ENCODE measurements around the gene CACNA1F. TPM values are rescaled to one million over a fixed set of nuclear protein-coding genes. Genes with fewer than 3 reads are reported as not detected.

The CACNA1F gene
- total and polyA plus RNA-seq, 4 donors: under 0.01 to 0.21 (median 0.11) TPM

DNA sequence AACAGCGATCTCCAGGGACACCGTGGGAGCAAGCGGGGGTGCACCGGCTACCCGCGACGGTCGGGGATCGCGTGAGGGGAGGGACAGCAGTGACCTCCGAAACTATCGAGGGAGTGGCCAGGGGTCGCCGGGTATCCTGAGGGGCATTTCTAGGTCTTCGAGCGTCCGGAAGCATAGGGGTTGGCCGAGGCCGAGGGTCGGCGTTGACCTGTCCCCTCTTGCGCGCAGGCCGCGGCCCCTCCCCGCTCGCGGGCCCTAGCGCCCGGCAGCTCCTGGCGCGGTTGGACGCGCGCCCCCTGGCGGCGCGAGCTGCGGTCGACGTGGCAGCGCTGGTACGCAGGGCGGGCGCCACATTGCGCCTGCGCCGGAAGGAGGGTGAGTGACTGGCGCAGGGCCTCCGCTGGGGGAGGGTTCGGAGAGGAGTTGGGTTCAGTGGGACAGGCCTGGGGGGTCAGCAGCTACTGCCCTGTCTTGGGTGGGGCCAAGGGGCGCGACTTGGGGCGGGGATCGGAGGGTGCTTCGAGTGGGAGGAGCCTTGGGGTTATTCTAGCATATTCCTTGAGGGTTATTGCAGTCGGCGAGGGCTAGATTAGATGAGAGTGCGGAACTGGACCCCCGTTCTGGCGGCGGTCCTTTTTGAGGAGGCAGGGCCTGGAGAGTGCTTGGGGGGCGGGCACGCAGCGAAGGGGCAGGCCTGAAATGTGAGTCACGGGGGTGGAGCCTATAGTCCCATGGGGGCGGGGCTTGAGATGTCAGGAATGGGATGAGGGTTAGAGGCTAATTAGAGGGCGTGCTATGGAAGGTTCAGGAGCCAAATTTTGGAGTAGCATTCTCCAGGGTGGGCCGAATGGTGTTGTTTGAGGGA, 69.4 kb downstream of the CACNA1F start:
- no peaks in the 10 kb centered on the region for H3K27me3 ChIP-seq (ENCODE audit: control insufficient read depth, insufficient read depth, low read length)
- peak overlapping the region; percentile 35 for H3K4me3 ChIP-seq (ENCODE audit: low read depth, low read length)
- H3K4me1 ChIP-seq (ENCODE audit: control insufficient read depth, insufficient read depth, low read length): peaks cover 32% of the 10 kb centered on the region
- no peaks in the 10 kb centered on the region for H3K9me3 ChIP-seq (ENCODE audit: control insufficient read depth, insufficient read depth, low read length)
- peaks cover 5% of the 10 kb centered on the region for H3K36me3 ChIP-seq (ENCODE audit: control insufficient read depth, insufficient read depth, low read length)
- 22% methylated on average over 69 of the region's 69 CpGs for WGBS (ENCODE audit: insufficient coverage)
- peak in 3 of 6 donors; percentile 59 to 92 (median 92) for DNase-seq (ENCODE audit: low read depth in 4 of 6, low spot score in 6 of 6)
- peak overlapping the region; percentile 91 for H3K27ac ChIP-seq (ENCODE audit: low read depth, low read length)

- H3K4me3 ChIP-seq (ENCODE audit: low read depth, low read length): peak within 1 kb of the TSS; percentile 35
- peak within 1 kb of the TSS; percentile 73 for H3K27ac ChIP-seq (ENCODE audit: low read depth, low read length)
- H3K9me3 ChIP-seq (ENCODE audit: control insufficient read depth, insufficient read depth, low read length): no peaks in the 10 kb centered on the region
- 32% methylated on average over 22 of the region's 28 CpGs for WGBS (ENCODE audit: insufficient coverage)
- H3K36me3 ChIP-seq (ENCODE audit: control insufficient read depth, insufficient read depth, low read length): peaks cover 5% of the 10 kb centered on the region
- peaks cover 32% of the 10 kb centered on the region for H3K4me1 ChIP-seq (ENCODE audit: control insufficient read depth, insufficient read depth, low read length)
- no peaks in the 10 kb centered on the region for H3K27me3 ChIP-seq (ENCODE audit: control insufficient read depth, insufficient read depth, low read length)
- no peak for DNase-seq (ENCODE audit: low read depth in 4 of 6, low spot score in 6 of 6)
Observed at GRCh38 chrX:49162620-49163019, 70.5 kb downstream of the CACNA1F start, which contains the start of gene MAGIX. Gene MAGIX, plus strand, starts transcription at chrX:49162758. Its CDS starts 132 bp downstream, at chrX:49162890.

DNA sequence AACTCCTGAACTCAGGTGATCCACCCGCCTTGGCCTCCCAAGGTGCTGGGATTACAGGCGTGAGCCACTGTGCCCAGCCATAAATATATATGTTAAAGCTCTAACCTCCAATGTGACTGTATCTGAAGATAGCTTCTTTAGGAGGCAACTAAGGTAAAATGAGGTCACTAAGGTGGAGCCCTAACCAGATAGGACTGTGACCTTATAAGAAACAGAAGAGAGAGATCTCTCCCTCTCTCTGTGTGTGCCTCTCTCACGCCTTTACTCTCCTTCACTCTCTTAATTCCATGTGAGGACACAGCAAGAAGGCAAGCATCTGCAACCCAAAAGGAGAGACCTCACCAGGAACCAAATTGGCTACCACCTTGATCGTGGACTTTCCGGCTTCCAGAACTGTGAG, 71.5 kb downstream of the CACNA1F start:
- no peak for DNase-seq (ENCODE audit: low read depth in 4 of 6, low spot score in 6 of 6)
- H3K27ac ChIP-seq (ENCODE audit: low read depth, low read length): no peak overlapping the region
- no CpG with 5 or more reads among the region's 5 CpGs for WGBS (ENCODE audit: insufficient coverage)

GRCh38 chrX:49160908-49161307, 72.2 kb downstream of the CACNA1F start:
- Histone ChIP-seq H3K36me3 (ENCODE audit: control insufficient read depth, insufficient read depth, low read length) (peaks cover 5% of the 10 kb centered on the region), H3K4me3 (ENCODE audit: low read depth, low read length) (no peak overlapping the region), H3K27ac (ENCODE audit: low read depth, low read length) (no peak overlapping the region), H3K27me3 (ENCODE audit: control insufficient read depth, insufficient read depth, low read length) (no peaks in the 10 kb centered on the region), H3K4me1 (ENCODE audit: control insufficient read depth, insufficient read depth, low read length) (peaks cover 16% of the 10 kb centered on the region), H3K9me3 (ENCODE audit: control insufficient read depth, insufficient read depth, low read length) (no peaks in the 10 kb centered on the region)
- no CpG with 5 or more reads among the region's 2 CpGs for WGBS (ENCODE audit: insufficient coverage)
- DNase-seq (ENCODE audit: low read depth in 4 of 6, low spot score in 6 of 6): no peak

More for the DNA sequence above, 71.5 kb downstream of the CACNA1F start:
- Histone ChIP-seq H3K4me1 (ENCODE audit: control insufficient read depth, insufficient read depth, low read length) (peaks cover 22% of the 10 kb centered on the region), H3K4me3 (ENCODE audit: low read depth, low read length) (no peak overlapping the region), H3K9me3 (ENCODE audit: control insufficient read depth, insufficient read depth, low read length) (no peaks in the 10 kb centered on the region), H3K36me3 (ENCODE audit: control insufficient read depth, insufficient read depth, low read length) (peaks cover 5% of the 10 kb centered on the region), H3K27me3 (ENCODE audit: control insufficient read depth, insufficient read depth, low read length) (no peaks in the 10 kb centered on the region)

GRCh38 chrX:49157194-49157593, 75.9 kb downstream of the CACNA1F start:
- H3K27ac ChIP-seq (ENCODE audit: low read depth, low read length): no peak overlapping the region
- no peaks in the 10 kb centered on the region for H3K9me3 ChIP-seq (ENCODE audit: control insufficient read depth, insufficient read depth, low read length)
- 48% methylated on average over 23 of the region's 25 CpGs for WGBS (ENCODE audit: insufficient coverage)
- no peaks in the 10 kb centered on the region for H3K4me1 ChIP-seq (ENCODE audit: control insufficient read depth, insufficient read depth, low read length)
- no peak overlapping the region for H3K4me3 ChIP-seq (ENCODE audit: low read depth, low read length)
- H3K36me3 ChIP-seq (ENCODE audit: control insufficient read depth, insufficient read depth, low read length): no peaks in the 10 kb centered on the region
- H3K27me3 ChIP-seq (ENCODE audit: control insufficient read depth, insufficient read depth, low read length): no peaks in the 10 kb centered on the region
- no peak for DNase-seq (ENCODE audit: low read depth in 4 of 6, low spot score in 6 of 6)

DNA sequence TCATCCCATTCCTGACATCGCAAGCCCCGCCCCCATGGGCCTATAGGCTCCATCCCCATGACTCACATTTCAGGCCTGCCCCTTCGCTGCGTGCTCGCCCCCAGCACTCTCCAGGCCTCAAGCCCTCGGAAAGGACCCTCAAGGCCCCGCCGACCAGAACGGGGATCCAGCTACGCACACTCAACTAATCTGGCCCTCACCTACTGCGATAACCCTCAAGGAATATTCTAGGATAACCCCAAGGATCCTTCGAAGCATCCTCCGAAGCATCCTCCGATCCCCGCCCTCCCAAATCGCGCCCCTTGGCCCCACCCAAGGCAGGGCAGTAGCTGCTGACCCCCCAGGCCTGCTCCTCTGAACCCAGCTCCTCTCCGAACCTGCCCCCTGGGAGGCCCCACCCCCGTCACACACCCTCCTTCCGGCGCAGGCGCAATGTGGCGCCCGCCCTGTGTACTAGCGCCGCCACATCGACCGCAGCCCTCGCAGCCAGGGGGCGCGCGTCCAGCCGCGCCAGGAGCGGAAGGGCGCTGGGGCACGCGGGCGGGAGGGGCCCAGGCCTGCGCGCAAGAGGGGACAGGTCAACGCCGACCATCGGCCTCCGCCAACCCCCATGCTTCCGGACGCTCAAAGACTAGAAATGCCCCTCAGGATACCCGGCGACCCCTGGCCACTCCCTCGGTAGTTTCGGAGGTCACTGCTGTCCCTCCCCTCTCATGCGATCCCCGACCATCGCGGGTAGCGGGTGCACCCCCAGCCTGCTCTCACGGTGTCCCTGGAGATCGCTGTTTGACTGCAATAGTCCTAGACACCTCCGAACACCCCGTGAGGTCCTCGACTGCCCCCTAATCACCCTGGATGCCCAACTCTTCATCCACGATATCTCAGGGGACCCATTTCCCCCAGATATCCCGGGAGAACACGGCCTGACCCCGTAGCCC, 77.0 kb downstream of the CACNA1F start:
- H3K4me3 ChIP-seq (ENCODE audit: low read depth, low read length): peak overlapping the region; percentile 58
- H3K27ac ChIP-seq (ENCODE audit: low read depth, low read length): peak overlapping the region; percentile 97
- 30% methylated on average over 62 of the region's 65 CpGs for WGBS (ENCODE audit: insufficient coverage)
- H3K27me3 ChIP-seq (ENCODE audit: control insufficient read depth, insufficient read depth, low read length): no peaks in the 10 kb centered on the region
- DNase-seq (ENCODE audit: low read depth in 4 of 6, low spot score in 6 of 6): peak in 5 of 6 donors; percentile 52 to 96 (median 69)
- H3K9me3 ChIP-seq (ENCODE audit: control insufficient read depth, insufficient read depth, low read length): no peaks in the 10 kb centered on the region
- H3K4me1 ChIP-seq (ENCODE audit: control insufficient read depth, insufficient read depth, low read length): no peaks in the 10 kb centered on the region
- no peaks in the 10 kb centered on the region for H3K36me3 ChIP-seq (ENCODE audit: control insufficient read depth, insufficient read depth, low read length)

DNA sequence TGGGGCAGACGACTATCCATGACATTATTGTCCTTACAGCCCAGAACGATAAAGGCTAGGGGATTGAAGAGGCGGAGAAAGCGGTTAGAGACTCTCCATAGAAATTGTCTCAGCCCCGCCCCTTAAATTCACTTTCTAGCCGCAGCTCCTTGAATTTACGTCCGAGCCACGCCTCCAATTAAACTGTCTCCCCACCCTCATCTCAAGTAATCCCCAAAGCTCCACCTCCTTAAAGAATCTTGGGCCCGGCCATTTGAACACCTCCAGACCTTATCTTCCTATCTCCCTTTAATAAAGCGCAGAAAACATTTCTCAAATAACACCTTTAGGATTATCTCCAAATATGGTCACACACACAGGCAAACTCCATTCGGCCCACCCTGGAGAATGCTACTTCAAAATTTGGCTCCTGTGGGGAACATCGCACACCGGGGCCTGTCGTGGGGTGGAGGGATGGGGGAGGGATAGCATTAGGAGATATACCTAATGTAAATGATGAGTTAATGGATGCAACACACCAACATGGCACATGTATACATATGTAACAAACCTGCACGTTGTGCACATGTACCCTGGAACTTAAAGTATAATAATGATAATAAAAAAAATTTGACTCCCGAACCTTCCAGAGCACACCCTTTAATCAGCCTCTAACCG, 77.8 kb downstream of the CACNA1F start:
- no peaks in the 10 kb centered on the region for H3K27me3 ChIP-seq (ENCODE audit: control insufficient read depth, insufficient read depth, low read length)
- peak in 4 of 6 donors; percentile 26 to 91 (median 60) for DNase-seq (ENCODE audit: low read depth in 4 of 6, low spot score in 6 of 6)
- H3K9me3 ChIP-seq (ENCODE audit: control insufficient read depth, insufficient read depth, low read length): no peaks in the 10 kb centered on the region
- peak overlapping the region; percentile 97 for H3K27ac ChIP-seq (ENCODE audit: low read depth, low read length)
- peak overlapping the region; percentile 58 for H3K4me3 ChIP-seq (ENCODE audit: low read depth, low read length)
- WGBS (ENCODE audit: insufficient coverage): 38% methylated on average over 11 of the region's 18 CpGs
- H3K36me3 ChIP-seq (ENCODE audit: control insufficient read depth, insufficient read depth, low read length): no peaks in the 10 kb centered on the region
- no peaks in the 10 kb centered on the region for H3K4me1 ChIP-seq (ENCODE audit: control insufficient read depth, insufficient read depth, low read length)

Data from spinal cord (tissue), 10 donors.